Endodermal cell (in vitro differentiated cells): ENCODE data around the gene TESK2. TPM values are rescaled to one million over a fixed set of nuclear protein-coding genes. Genes with fewer than 3 reads are reported as not detected.

Experiments
- DNase-seq: peaks from one replicate; pipeline ENCODE4 v3.0.0-alpha.2; 2017
- H3K27ac ChIP-seq: 2 replicates; pipeline ENCODE4 v1.5.1; 2013; ENCODE audit warnings: mild to moderate bottlenecking, low read depth, low read length, moderate library complexity
- H3K27me3 ChIP-seq: 2 replicates; pipeline ENCODE4 v1.6.1; 2013; ENCODE audit warnings: mild to moderate bottlenecking, low read length, moderate library complexity; ENCODE audit not compliant: insufficient read depth, control insufficient read depth, poor library complexity, severe bottlenecking
- H3K36me3 ChIP-seq: 2 replicates; pipeline ENCODE4 v1.7.0; 2013; ENCODE audit warnings: mild to moderate bottlenecking, low read length, moderate library complexity; ENCODE audit not compliant: control insufficient read depth, insufficient read depth
- H3K4me1 ChIP-seq: one replicate; pipeline ENCODE4 v1.7.0; 2013; ENCODE audit warnings: low read length; ENCODE audit not compliant: control insufficient read depth, insufficient read depth
- H3K4me3 ChIP-seq: 2 replicates; pipeline ENCODE4 v1.5.1; 2013; ENCODE audit warnings: mild to moderate bottlenecking, low read length, moderate library complexity
- H3K9ac ChIP-seq: 2 replicates; pipeline ENCODE4 v1.6.1; 2013; ENCODE audit warnings: mild to moderate bottlenecking, low read length, moderate library complexity; ENCODE audit not compliant: poor library complexity, severe bottlenecking; ENCODE audit errors: extremely low read depth
- H3K9me3 ChIP-seq: 2 replicates; pipeline ENCODE4 v1.6.1; 2013; ENCODE audit warnings: mild to moderate bottlenecking, low read length, moderate library complexity; ENCODE audit not compliant: control insufficient read depth
- H3K27ac Mint-ChIP-seq: 2 replicates; pipeline ENCODE4 v1.8.0; 2020; ENCODE audit warnings: mixed read lengths
- H3K27me3 Mint-ChIP-seq: 2 replicates; pipeline ENCODE4 v1.8.0; 2021; ENCODE audit warnings: mild to moderate bottlenecking, mixed read lengths; ENCODE audit not compliant: insufficient read depth
- H3K36me3 Mint-ChIP-seq: 2 replicates; pipeline ENCODE4 v1.8.0; 2020; ENCODE audit warnings: low read depth, mixed read lengths
- H3K4me1 Mint-ChIP-seq: 2 replicates; pipeline ENCODE4 v1.8.0; 2020; ENCODE audit warnings: mixed read lengths
- H3K4me3 Mint-ChIP-seq: 2 replicates; pipeline ENCODE4 v1.8.0; 2020; ENCODE audit warnings: mild to moderate bottlenecking, moderate library complexity, mixed read lengths
- H3K9me3 Mint-ChIP-seq: 2 replicates; pipeline ENCODE4 v1.8.0; 2020; ENCODE audit warnings: mild to moderate bottlenecking, mixed read lengths
- CTCF ChIP-seq: fragments of 200-600 bp; sonication (generic); conservative IDR thresholded peaks from 2 replicates; pipeline ENCODE4 v1.5.0; 2021; ENCODE audit warnings: antibody characterized with exemption, mild to moderate bottlenecking
- WGBS, 2 experiments: methylation state at CpG; one replicate each; pipeline versions ENCODE4 v1.1.5 to v1.1.7; 2013; ENCODE audit warnings: missing lambda C conversion rate in 2 of 2, mixed read lengths in 1 of 2; ENCODE audit not compliant: insufficient coverage in 1 of 2, insufficient read length in 1 of 2; 5-methylcytosine and 5-hydroxymethylcytosine counted together
- total RNA-seq, 2 donors: library from RNA; stranded (reverse); fragmentation: NEBNext Ultra II Directional in 1 of 2; extraction: Animal tissue kit (Norgen Biotek cat#: 25700) in 1 of 2; gene quantifications; 2 replicates in 1 of 2; 3 replicates in 1 of 2; pipeline ENCODE4 v1.2.1, GENCODE V29; 2021

Gene TESK2
- total RNA-seq, 2 donors from 2014 or later: 9.7 to 10.3 TPM

GRCh38 chr1:45535988-45536766 lies 45.2 kb upstream of the TESK2 start:
- H3K27ac Mint-ChIP-seq: no peak overlapping the region
- WGBS, 2 experiments: 94 to 97% methylated on average over 4 to 6 of the region's 6 CpGs
- Histone ChIP-seq H3K27me3 (no peaks in the 10 kb centered on the region), H3K9me3 (no peaks in the 10 kb centered on the region), H3K4me3 (no peak overlapping the region), H3K27ac (no peak overlapping the region), H3K36me3 (no peaks in the 10 kb centered on the region), H3K9ac (no peak overlapping the region), H3K4me1 (no peaks in the 10 kb centered on the region)
- H3K27me3 Mint-ChIP-seq: peaks cover 2% of the 10 kb centered on the region
- H3K36me3 Mint-ChIP-seq: no peaks in the 10 kb centered on the region
- no peak overlapping the region for H3K4me3 Mint-ChIP-seq
- TF ChIP-seq CTCF: no peak
- peaks cover 4% of the 10 kb centered on the region for H3K4me1 Mint-ChIP-seq
- DNase-seq: no peak
- no peaks in the 10 kb centered on the region for H3K9me3 Mint-ChIP-seq

- H3K27ac Mint-ChIP-seq: no peak overlapping the region
- no peak for TF ChIP-seq CTCF
- Histone ChIP-seq H3K4me3 (no peak overlapping the region), H3K4me1 (no peaks in the 10 kb centered on the region), H3K36me3 (no peaks in the 10 kb centered on the region), H3K27ac (no peak overlapping the region), H3K9me3 (no peaks in the 10 kb centered on the region), H3K9ac (no peak overlapping the region), H3K27me3 (no peaks in the 10 kb centered on the region)
- H3K4me1 Mint-ChIP-seq: peaks cover 9% of the 10 kb centered on the region
- H3K4me3 Mint-ChIP-seq: no peak overlapping the region
- DNase-seq: no peak
- no peaks in the 10 kb centered on the region for H3K9me3 Mint-ChIP-seq
- 91 to 92% methylated on average over 5 of the region's 5 CpGs for WGBS, 2 experiments
- H3K27me3 Mint-ChIP-seq: peaks cover 2% of the 10 kb centered on the region
- H3K36me3 Mint-ChIP-seq: no peaks in the 10 kb centered on the region
These were observed 40.9 kb upstream of the TESK2 start for GRCh38 chr1:45531873-45532272.

DNA sequence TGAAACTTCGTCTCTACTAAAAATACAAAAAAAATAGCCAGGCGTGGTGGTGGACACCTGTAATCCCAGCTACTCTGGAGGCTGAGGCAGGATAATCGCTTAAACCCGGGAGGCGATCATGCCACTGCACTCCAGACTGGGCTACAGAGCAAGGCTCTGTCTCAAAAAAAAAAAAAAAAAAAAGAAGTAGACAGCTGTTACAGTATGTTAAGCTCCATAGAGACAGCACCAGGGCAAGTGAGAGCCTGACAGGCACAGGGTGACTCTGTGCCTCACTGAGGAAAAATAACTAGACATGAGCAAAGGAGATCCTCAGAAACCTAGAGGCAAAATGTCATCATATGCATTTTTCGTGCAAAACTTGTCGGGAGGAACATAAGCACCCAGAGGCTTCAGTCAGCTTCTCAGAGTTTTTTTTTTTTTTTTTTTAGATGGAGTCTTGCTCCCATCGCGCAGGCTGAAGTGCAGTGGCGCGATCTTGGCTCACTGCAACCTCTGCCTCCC lies 39.7 kb upstream of the TESK2 start:
- TF ChIP-seq CTCF: no peak
- Mint-ChIP-seq H3K4me1 (peaks cover 11% of the 10 kb centered on the region), H3K9me3 (no peaks in the 10 kb centered on the region), H3K36me3 (no peaks in the 10 kb centered on the region), H3K4me3 (no peak overlapping the region), H3K27me3 (peaks cover 2% of the 10 kb centered on the region), H3K27ac (no peak overlapping the region)
- H3K9ac ChIP-seq: no peak overlapping the region
- no peaks in the 10 kb centered on the region for H3K27me3 ChIP-seq
- H3K4me1 ChIP-seq: no peaks in the 10 kb centered on the region
- no peak for DNase-seq
- WGBS, 2 experiments: 93 to 94% methylated on average over 7 to 11 of the region's 11 CpGs
- no peak overlapping the region for H3K27ac ChIP-seq
- no peaks in the 10 kb centered on the region for H3K36me3 ChIP-seq
- no peaks in the 10 kb centered on the region for H3K9me3 ChIP-seq
- no peak overlapping the region for H3K4me3 ChIP-seq
